ENCODE results near the gene LHFPL3.

LHFPL3 gene

DNA sequence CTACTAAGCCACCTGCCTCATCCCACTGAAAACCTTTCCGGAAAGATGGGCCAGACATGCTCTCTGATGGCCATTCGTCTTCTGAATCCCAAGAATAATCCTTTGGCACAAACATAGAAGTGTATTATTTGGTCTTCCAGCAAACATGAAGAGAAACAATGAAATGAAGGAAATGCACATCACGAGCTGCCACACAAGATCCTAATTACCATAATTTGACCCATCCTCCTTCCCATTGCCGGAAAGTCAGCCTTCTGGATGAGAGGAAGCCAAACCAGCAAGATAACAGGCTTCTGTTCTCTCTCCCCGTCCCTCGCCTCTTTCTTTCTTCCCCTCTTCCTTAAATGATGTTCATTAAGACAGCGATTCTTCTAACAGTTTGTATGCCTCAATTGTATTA is 466.7 kb downstream of the LHFPL3 start:
- no peak overlapping the region for H3K27ac ChIP-seq (ENCODE audit: low read depth, low read length, poor library complexity, severe bottlenecking)
- no peak overlapping the region for H3K4me3 ChIP-seq (ENCODE audit: low read depth, low read length, poor library complexity, severe bottlenecking)
- TF ChIP-seq EZH2 (IDR thresholded peaks at IDR 0.05; ENCODE audit: borderline replicate concordance, low read length): no peak
- TF ChIP-seq, protein P1, sequence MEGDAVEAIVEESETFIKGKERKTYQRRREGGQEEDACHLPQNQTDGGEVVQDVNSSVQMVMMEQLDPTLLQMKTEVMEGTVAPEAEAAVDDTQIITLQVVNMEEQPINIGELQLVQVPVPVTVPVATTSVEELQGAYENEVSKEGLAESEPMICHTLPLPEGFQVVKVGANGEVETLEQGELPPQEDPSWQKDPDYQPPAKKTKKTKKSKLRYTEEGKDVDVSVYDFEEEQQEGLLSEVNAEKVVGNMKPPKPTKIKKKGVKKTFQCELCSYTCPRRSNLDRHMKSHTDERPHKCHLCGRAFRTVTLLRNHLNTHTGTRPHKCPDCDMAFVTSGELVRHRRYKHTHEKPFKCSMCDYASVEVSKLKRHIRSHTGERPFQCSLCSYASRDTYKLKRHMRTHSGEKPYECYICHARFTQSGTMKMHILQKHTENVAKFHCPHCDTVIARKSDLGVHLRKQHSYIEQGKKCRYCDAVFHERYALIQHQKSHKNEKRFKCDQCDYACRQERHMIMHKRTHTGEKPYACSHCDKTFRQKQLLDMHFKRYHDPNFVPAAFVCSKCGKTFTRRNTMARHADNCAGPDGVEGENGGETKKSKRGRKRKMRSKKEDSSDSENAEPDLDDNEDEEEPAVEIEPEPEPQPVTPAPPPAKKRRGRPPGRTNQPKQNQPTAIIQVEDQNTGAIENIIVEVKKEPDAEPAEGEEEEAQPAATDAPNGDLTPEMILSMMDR (IDR thresholded peaks at IDR 0.05; ENCODE audit: low read length): no peak
- no peaks in the 10 kb centered on the region for H3K27me3 ChIP-seq (ENCODE audit: insufficient read depth, low read length)
- no peaks in the 10 kb centered on the region for H3K79me2 ChIP-seq (ENCODE audit: insufficient read depth, low read length)
- no peaks in the 10 kb centered on the region for H3F3A ChIP-seq (ENCODE audit: insufficient read depth, low read length)
- no peaks in the 10 kb centered on the region for H3K36me3 ChIP-seq (ENCODE audit: insufficient read depth, low read length)
- no peak overlapping the region for H3K4me2 ChIP-seq (ENCODE audit: low read length)
- no peak overlapping the region for H3K9ac ChIP-seq (ENCODE audit: low read length)
- no peak overlapping the region for H2AFZ ChIP-seq (ENCODE audit: low read length)
- no peaks in the 10 kb centered on the region for H4K20me1 ChIP-seq (ENCODE audit: insufficient read depth, low read length)
- no peaks in the 10 kb centered on the region for H3K9me3 ChIP-seq (ENCODE audit: low read length)
- no peaks in the 10 kb centered on the region for H3K9me2 ChIP-seq (ENCODE audit: low read depth, low read length)
- no peaks in the 10 kb centered on the region for H3K4me1 ChIP-seq (ENCODE audit: insufficient read depth, low read length, severe bottlenecking)

DNA sequence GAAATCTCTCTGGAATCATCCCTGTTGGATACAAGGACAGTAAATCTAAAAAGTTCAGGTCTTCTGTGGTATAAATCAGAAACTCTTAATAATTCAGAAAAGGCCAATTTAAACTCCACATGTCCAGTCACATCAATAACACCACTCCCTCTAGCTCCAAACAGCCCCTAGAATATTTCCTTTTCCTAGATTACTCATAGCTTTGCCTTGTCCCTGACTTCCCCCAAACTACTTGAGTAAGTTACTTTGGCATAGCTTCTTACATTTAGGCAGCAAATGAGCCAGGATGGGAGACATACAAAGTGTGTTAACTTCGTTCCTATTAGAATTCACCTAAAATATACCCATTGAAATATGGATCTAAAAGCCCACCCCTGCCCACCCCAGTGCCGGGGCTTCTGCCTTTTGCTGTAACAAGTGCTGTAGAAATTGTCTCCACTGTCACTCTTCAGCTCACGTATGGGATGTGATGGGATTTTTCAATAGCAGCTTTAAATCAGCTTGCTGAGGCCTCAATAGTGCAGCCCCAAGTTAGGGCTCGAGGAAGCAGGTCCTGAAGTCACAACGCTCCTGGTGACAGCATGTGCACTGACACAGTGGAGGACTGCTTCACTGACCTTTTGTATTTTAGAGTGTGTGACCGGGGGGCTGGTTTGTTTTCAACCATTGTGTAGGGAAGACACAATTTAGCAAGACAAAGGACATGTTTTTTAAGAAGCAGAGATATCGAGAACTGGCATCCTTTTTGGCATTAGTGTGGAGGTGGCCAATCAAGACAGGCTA is 467.4 kb downstream of the LHFPL3 start:
- no peaks in the 10 kb centered on the region for H4K20me1 ChIP-seq (ENCODE audit: insufficient read depth, low read length)
- no peaks in the 10 kb centered on the region for H3K9me3 ChIP-seq (ENCODE audit: low read length)
- no peaks in the 10 kb centered on the region for H3K79me2 ChIP-seq (ENCODE audit: insufficient read depth, low read length)
- no peaks in the 10 kb centered on the region for H3K36me3 ChIP-seq (ENCODE audit: insufficient read depth, low read length)
- H3K27ac ChIP-seq (ENCODE audit: low read depth, low read length, poor library complexity, severe bottlenecking): no peak overlapping the region
- no peak overlapping the region for H3K4me3 ChIP-seq (ENCODE audit: low read depth, low read length, poor library complexity, severe bottlenecking)
- TF ChIP-seq, protein P1 (IDR thresholded peaks at IDR 0.05; ENCODE audit: low read length): no peak
- no peak for TF ChIP-seq EZH2 (IDR thresholded peaks at IDR 0.05; ENCODE audit: borderline replicate concordance, low read length)
- H3K9me2 ChIP-seq (ENCODE audit: low read depth, low read length): no peaks in the 10 kb centered on the region
- H2AFZ ChIP-seq (ENCODE audit: low read length): no peak overlapping the region
- no peak overlapping the region for H3K9ac ChIP-seq (ENCODE audit: low read length)
- no peak overlapping the region for H3K4me2 ChIP-seq (ENCODE audit: low read length)
- H3K27me3 ChIP-seq (ENCODE audit: insufficient read depth, low read length): no peaks in the 10 kb centered on the region
- H3K4me1 ChIP-seq (ENCODE audit: insufficient read depth, low read length, severe bottlenecking): no peaks in the 10 kb centered on the region
- H3F3A ChIP-seq (ENCODE audit: insufficient read depth, low read length): no peaks in the 10 kb centered on the region

DNA sequence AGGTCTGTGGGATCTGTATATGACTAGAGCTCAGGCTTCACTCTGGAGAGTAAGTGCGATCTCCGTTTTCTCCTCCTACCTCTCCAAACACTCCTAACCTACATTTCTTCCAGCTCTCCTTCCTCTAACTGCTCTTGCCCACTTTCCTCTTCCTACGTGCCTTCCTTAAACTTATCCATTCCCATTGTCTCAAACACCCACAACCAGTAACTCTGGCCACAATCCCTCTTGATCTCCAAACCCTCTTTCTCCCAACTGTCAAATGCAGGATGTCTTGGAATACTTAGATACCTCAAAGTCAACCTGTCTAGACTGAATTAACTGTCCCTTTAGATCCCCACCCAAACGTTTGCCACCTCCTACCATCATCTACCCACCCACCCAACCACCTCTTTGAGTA is 471.9 kb downstream of the LHFPL3 start:
- no peaks in the 10 kb centered on the region for H3K9me2 ChIP-seq (ENCODE audit: low read depth, low read length)
- no peaks in the 10 kb centered on the region for H3K79me2 ChIP-seq (ENCODE audit: insufficient read depth, low read length)
- no peaks in the 10 kb centered on the region for H3K4me1 ChIP-seq (ENCODE audit: insufficient read depth, low read length, severe bottlenecking)
- no peaks in the 10 kb centered on the region for H3K27me3 ChIP-seq (ENCODE audit: insufficient read depth, low read length)
- no peak overlapping the region for H3K4me3 ChIP-seq (ENCODE audit: low read depth, low read length, poor library complexity, severe bottlenecking)
- no peak overlapping the region for H3K4me2 ChIP-seq (ENCODE audit: low read length)
- H2AFZ ChIP-seq (ENCODE audit: low read length): no peak overlapping the region
- H3K9me3 ChIP-seq (ENCODE audit: low read length): no peaks in the 10 kb centered on the region
- H3K9ac ChIP-seq (ENCODE audit: low read length): no peak overlapping the region
- TF ChIP-seq, protein P1 (IDR thresholded peaks at IDR 0.05; ENCODE audit: low read length): no peak
- TF ChIP-seq EZH2 (IDR thresholded peaks at IDR 0.05; ENCODE audit: borderline replicate concordance, low read length): no peak
- no peak overlapping the region for H3K27ac ChIP-seq (ENCODE audit: low read depth, low read length, poor library complexity, severe bottlenecking)
- H3K36me3 ChIP-seq (ENCODE audit: insufficient read depth, low read length): no peaks in the 10 kb centered on the region
- no peaks in the 10 kb centered on the region for H3F3A ChIP-seq (ENCODE audit: insufficient read depth, low read length)
- no peaks in the 10 kb centered on the region for H4K20me1 ChIP-seq (ENCODE audit: insufficient read depth, low read length)

Measured in OCI-LY1 (cell line).